Neural progenitor cell (in vitro differentiated cells): Measurements from ENCODE around the gene CACNG3. TPM values are rescaled to one million over a fixed set of nuclear protein-coding genes. Genes with fewer than 3 reads are reported as not detected.

Experiments used
- DNase-seq: peaks from one replicate; pipeline ENCODE4 v3.0.0-alpha.2; 2016; ENCODE audit warnings: low spot score
- H2AFZ ChIP-seq: fragments of 200-600 bp; sonication (generic); replicated peaks from 2 replicates; pipeline ENCODE4 v1.6.1; 2016; ENCODE audit warnings: antibody characterized with exemption
- H3F3A ChIP-seq: fragments of 200-600 bp; sonication (generic); 2 replicates; pipeline ENCODE4 v1.6.1; 2016; ENCODE audit warnings: antibody characterized with exemption, low read depth
- H3K27ac ChIP-seq: fragments of 200-600 bp; sonication (generic); 2 replicates; pipeline ENCODE4 v1.5.1; 2016; ENCODE audit warnings: mild to moderate bottlenecking
- H3K27me3 ChIP-seq: fragments of 200-600 bp; sonication (generic); 2 replicates; pipeline ENCODE4 v1.6.1; 2016; ENCODE audit warnings: mild to moderate bottlenecking, moderate library complexity
- H3K36me3 ChIP-seq: fragments of 200-600 bp; sonication (generic); 2 replicates; pipeline ENCODE4 v1.5.1; 2016
- H3K4me1 ChIP-seq: fragments of 200-600 bp; sonication (generic); 2 replicates; pipeline ENCODE4 v1.6.1; 2016; ENCODE audit warnings: mixed run types
- H3K4me2 ChIP-seq: fragments of 200-600 bp; sonication (generic); 2 replicates; pipeline ENCODE4 v1.6.1; 2016
- H3K4me3 ChIP-seq: fragments of 200-600 bp; sonication (generic); 2 replicates; pipeline ENCODE4 v1.5.1; 2016
- H3K79me2 ChIP-seq: fragments of 200-600 bp; sonication (generic); 2 replicates; pipeline ENCODE4 v1.6.1; 2016; ENCODE audit warnings: low read depth
- H3K9ac ChIP-seq: fragments of 200-600 bp; sonication (generic); 2 replicates; pipeline ENCODE4 v1.6.1; 2016
- H3K9me3 ChIP-seq: fragments of 200-600 bp; sonication (generic); 2 replicates; pipeline ENCODE4 v1.5.1; 2016; ENCODE audit warnings: low read depth
- H4K20me1 ChIP-seq: fragments of 200-600 bp; sonication (generic); 2 replicates; pipeline ENCODE4 v1.6.1; 2016; ENCODE audit warnings: low read depth
- H3K27ac Mint-ChIP-seq: 3 replicates; pipeline ENCODE4 v1.8.0; 2021; ENCODE audit warnings: mixed read lengths
- H3K27me3 Mint-ChIP-seq: 2 replicates; pipeline ENCODE4 v1.8.0; 2022; ENCODE audit warnings: low read depth, mild to moderate bottlenecking, inconsistent platforms, moderate library complexity, mixed read lengths; ENCODE audit not compliant: insufficient read depth
- H3K36me3 Mint-ChIP-seq: 3 replicates; pipeline ENCODE4 v1.8.0; 2021; ENCODE audit warnings: mixed read lengths
- H3K4me1 Mint-ChIP-seq: 3 replicates; pipeline ENCODE4 v1.8.0; 2021; ENCODE audit warnings: mixed read lengths
- H3K4me3 Mint-ChIP-seq: 3 replicates; pipeline ENCODE4 v1.8.0; 2021; ENCODE audit warnings: mild to moderate bottlenecking, moderate library complexity, mixed read lengths
- H3K9me3 Mint-ChIP-seq: 3 replicates; pipeline ENCODE4 v1.8.0; 2020; ENCODE audit warnings: mixed read lengths
- CTCF ChIP-seq: fragments of 200-600 bp; sonication (generic); IDR thresholded peaks from 2 replicates; pipeline ENCODE4 v1.5.1; 2017; ENCODE audit warnings: antibody characterized with exemption, mild to moderate bottlenecking
- EZH2 ChIP-seq: fragments of 200-600 bp; sonication (generic); IDR thresholded peaks from 2 replicates; pipeline ENCODE4 v1.6.1; 2017; ENCODE audit warnings: antibody characterized with exemption, mild to moderate bottlenecking, moderate library complexity
- EZH2phosphoT487 ChIP-seq: fragments of 200-600 bp; sonication (generic); IDR thresholded peaks from 2 replicates; pipeline ENCODE4 v1.6.1; 2017; ENCODE audit warnings: antibody characterized with exemption
- small RNA-seq: library from RNA; depleted of rRNA; stranded (forward); fragments of <200 nt; gene quantifications from one replicate; pipeline ENCODE3, GENCODE V24; 2015
- total RNA-seq: library from RNA; depleted of rRNA; stranded (reverse); fragments of >200 nt; gene quantifications from 2 replicates; pipeline ENCODE4 v1.2.3, GENCODE V29; 2015; ENCODE audit warnings: low replicate concordance

The CACNG3 gene
- total RNA-seq, 1 donor from 2014 or later = not detected

DNA sequence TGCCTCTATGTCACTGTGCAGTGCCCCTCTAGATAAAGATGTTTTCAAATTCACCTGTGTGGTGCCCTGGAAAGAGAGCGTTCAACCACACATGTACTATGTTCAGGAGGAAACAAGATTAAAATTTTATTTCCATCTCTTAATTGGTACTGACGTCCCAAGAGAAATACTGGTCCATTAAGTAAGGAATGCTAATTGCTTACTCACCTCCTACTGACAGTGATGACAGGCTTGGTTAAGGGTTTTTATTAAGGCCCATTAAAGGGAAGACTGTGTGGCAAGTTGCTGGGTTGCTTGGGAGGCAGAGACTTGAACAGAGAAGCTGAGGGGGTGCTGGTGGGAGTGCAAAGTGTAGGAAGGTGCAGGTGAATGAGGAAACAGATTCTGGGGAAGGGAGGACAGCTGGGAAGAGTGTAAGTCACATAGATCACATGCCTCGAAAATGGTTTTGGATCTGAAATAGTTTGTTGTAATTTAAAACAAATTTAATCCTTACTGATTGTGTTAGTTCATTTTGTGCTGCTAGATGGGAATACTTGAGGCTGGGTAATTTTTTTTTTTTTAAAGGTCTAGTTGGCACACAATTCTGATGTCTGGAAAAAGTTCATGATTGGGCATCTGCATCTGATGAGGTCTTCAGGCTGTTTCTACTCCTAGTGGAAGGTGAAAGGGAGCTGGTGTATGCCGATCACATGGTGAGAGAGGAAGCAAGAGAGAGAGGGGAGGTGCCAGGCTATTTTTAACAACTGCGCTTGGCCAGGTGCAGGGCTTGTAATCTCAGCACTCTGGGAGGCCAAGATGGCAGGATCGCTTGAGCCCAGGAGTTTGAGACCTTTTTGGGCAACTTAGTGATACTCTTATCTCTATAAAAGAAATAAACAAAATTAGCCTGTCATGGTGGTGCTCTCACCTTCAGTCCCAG is 140.5 kb downstream of the CACNG3 start:
- no peak for DNase-seq
- no peaks in the 10 kb centered on the region for H3K9me3 ChIP-seq
- H3K79me2 ChIP-seq = no peaks in the 10 kb centered on the region
- no peak overlapping the region for H3K27ac ChIP-seq
- no peaks in the 10 kb centered on the region for H3K36me3 ChIP-seq
- H3K27me3 ChIP-seq = no peaks in the 10 kb centered on the region
- Mint-ChIP-seq H3K27me3 (peaks cover 12% of the 10 kb centered on the region), H3K9me3 (no peaks in the 10 kb centered on the region), H3K4me1 (peaks cover 7% of the 10 kb centered on the region), H3K4me3 (no peak overlapping the region), H3K36me3 (no peaks in the 10 kb centered on the region), H3K27ac (no peak overlapping the region)
- no peaks in the 10 kb centered on the region for H4K20me1 ChIP-seq
- no peak overlapping the region for H3K4me2 ChIP-seq
- H3K9ac ChIP-seq = no peak overlapping the region
- H3K4me1 ChIP-seq = peaks cover 9% of the 10 kb centered on the region
- no peak overlapping the region for H3K4me3 ChIP-seq
- TF ChIP-seq EZH2 (no peak), CTCF (no peak), EZH2phosphoT487 (no peak)
- peaks cover 8% of the 10 kb centered on the region for H3F3A ChIP-seq
- H2AFZ ChIP-seq = no peak overlapping the region

DNA sequence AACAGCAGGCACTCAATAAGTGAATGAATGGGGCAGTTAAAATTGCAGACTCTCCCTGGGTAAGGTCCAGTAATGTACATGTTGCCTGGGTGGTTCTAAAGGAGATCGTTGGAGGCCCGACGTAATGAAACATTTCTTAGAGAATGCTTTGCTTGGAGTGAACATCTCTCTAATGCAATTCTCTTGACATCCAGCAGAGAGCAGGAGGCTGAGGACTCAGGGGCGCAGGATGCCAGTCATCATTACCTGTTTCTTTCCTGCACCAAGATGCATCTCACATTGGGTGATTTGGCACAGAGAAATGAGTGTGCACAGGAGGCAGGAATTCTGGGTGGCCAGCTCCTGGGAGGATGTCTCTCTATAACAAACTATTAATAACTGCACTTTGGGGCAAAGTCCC is 152.9 kb downstream of the CACNG3 start:
- H3K79me2 ChIP-seq = no peaks in the 10 kb centered on the region
- no peak overlapping the region for H3K4me3 ChIP-seq
- Mint-ChIP-seq H3K4me1 (no peaks in the 10 kb centered on the region), H3K4me3 (no peak overlapping the region), H3K27me3 (peaks cover 2% of the 10 kb centered on the region), H3K9me3 (peaks cover 5% of the 10 kb centered on the region), H3K27ac (no peak overlapping the region), H3K36me3 (no peaks in the 10 kb centered on the region)
- no peak overlapping the region for H3K9ac ChIP-seq
- no peaks in the 10 kb centered on the region for H3K4me1 ChIP-seq
- no peaks in the 10 kb centered on the region for H3F3A ChIP-seq
- no peak for TF ChIP-seq EZH2
- TF ChIP-seq EZH2phosphoT487 = no peak
- TF ChIP-seq CTCF = peak; percentile 48
- no peaks in the 10 kb centered on the region for H4K20me1 ChIP-seq
- H3K36me3 ChIP-seq = no peaks in the 10 kb centered on the region
- no peak overlapping the region for H3K27ac ChIP-seq
- H3K9me3 ChIP-seq = no peaks in the 10 kb centered on the region
- no peak overlapping the region for H3K4me2 ChIP-seq
- no peaks in the 10 kb centered on the region for H3K27me3 ChIP-seq
- no peak overlapping the region for H2AFZ ChIP-seq
- peak; percentile 42 for DNase-seq

Small RNA genes within 50 kb of the gene (small RNA-seq; reads per million reads assigned to genes)
- gene RF00408 (not detected), gene RNU7-24P (not detected)
